Neural cell (in vitro differentiated cells): ENCODE measurements around the gene RBMS2. TPM values are rescaled to one million over a fixed set of nuclear protein-coding genes. Genes with fewer than 3 reads are reported as not detected.
A peak's percentile ranks its signal among the peaks of the same experiment; 100 is the strongest.

Experiments used
- H2AFZ ChIP-seq: fragments of 200-600, 300-800 bp; sonication (generic), shearing (Covaris generic); 2 replicates; pipeline ENCODE4 v1.6.0; 2014; ENCODE audit warnings: low read depth, mild to moderate bottlenecking, antibody characterized with exemption, low read length, moderate library complexity
- H3F3A ChIP-seq: fragments of 200-600 bp; shearing (Covaris generic); 2 replicates; pipeline ENCODE4 v1.6.1; 2016; ENCODE audit warnings: mild to moderate bottlenecking, moderate library complexity, mixed read lengths, antibody characterized with exemption, low read length; ENCODE audit not compliant: insufficient read depth, poor library complexity, severe bottlenecking
- H3K27ac ChIP-seq: fragments of 200-600, 300-800 bp; sonication (generic), shearing (Covaris generic); 2 replicates; pipeline ENCODE4 v1.5.1; 2014; ENCODE audit warnings: mild to moderate bottlenecking, low read length, moderate library complexity
- H3K27me3 ChIP-seq: fragments of 300-800, 200-600 bp; sonication (generic), shearing (Covaris generic); 2 replicates; pipeline ENCODE4 v1.6.0; 2014; ENCODE audit warnings: mild to moderate bottlenecking, low read depth, low read length, moderate library complexity; ENCODE audit not compliant: insufficient read depth
- H3K36me3 ChIP-seq: fragments of 300-800, 200-600 bp; sonication (generic), shearing (Covaris generic); 2 replicates; pipeline ENCODE4 v1.5.1; 2014; ENCODE audit warnings: mild to moderate bottlenecking, antibody characterized with exemption, low read length, moderate library complexity; ENCODE audit not compliant: insufficient read depth
- H3K4me2 ChIP-seq: fragments of 300-800, 200-600 bp; sonication (generic), shearing (Covaris generic); 2 replicates; pipeline ENCODE4 v1.6.0; 2014; ENCODE audit warnings: mild to moderate bottlenecking, low read length
- H3K4me3 ChIP-seq: fragments of 300-800, 200-600 bp; sonication (generic), shearing (Covaris generic); 2 replicates; pipeline ENCODE4 v1.5.1; 2014; ENCODE audit warnings: mild to moderate bottlenecking, low read length, moderate library complexity
- H3K79me2 ChIP-seq: fragments of 200-600 bp; shearing (Covaris generic); replicated peaks from 2 replicates; pipeline ENCODE4 v1.6.0; 2014; ENCODE audit warnings: mild to moderate bottlenecking, low read length, moderate library complexity; ENCODE audit not compliant: insufficient read depth
- H3K9ac ChIP-seq: fragments of 300-800, 200-600 bp; sonication (generic), shearing (Covaris generic); 2 replicates; pipeline ENCODE4 v1.6.1; 2016; ENCODE audit warnings: mild to moderate bottlenecking, low read length, mixed read lengths
- H3K9me2 ChIP-seq: fragments of 200-600 bp; shearing (Covaris generic); 2 replicates; pipeline ENCODE4 v1.6.1; 2016; ENCODE audit warnings: mild to moderate bottlenecking, low read length, mixed read lengths; ENCODE audit not compliant: insufficient read depth
- H3K9me3 ChIP-seq: fragments of 200-600, 300-800 bp; sonication (generic), shearing (Covaris generic); 2 replicates; pipeline ENCODE4 v1.6.1; 2016; ENCODE audit warnings: mild to moderate bottlenecking, mixed run types, low read length, moderate library complexity, mixed read lengths
- H4K20me1 ChIP-seq: fragments of 200-600 bp; shearing (Covaris generic); 2 replicates; pipeline ENCODE4 v1.6.1; 2016; ENCODE audit warnings: mild to moderate bottlenecking, mixed run types; ENCODE audit not compliant: insufficient read depth
- EP300 ChIP-seq: fragments of 450-650 bp; conservative IDR thresholded peaks from 2 replicates; pipeline ENCODE4 v1.6.1; 2014; ENCODE audit warnings: antibody characterized with exemption, mild to moderate bottlenecking, moderate library complexity; ENCODE audit not compliant: poor library complexity, severe bottlenecking
- EZH2 ChIP-seq: fragments of 200-600, 300-800 bp; shearing (Covaris generic), sonication (generic); IDR thresholded peaks from 2 replicates; pipeline ENCODE4 v1.6.1; 2014; ENCODE audit warnings: antibody characterized with exemption, low read length, borderline replicate concordance, mild to moderate bottlenecking; ENCODE audit not compliant: insufficient read depth, poor library complexity, severe bottlenecking
- MXI1 ChIP-seq: fragments of 450-650 bp; conservative IDR thresholded peaks from 2 replicates; pipeline ENCODE4 v1.6.1; 2014; ENCODE audit warnings: antibody characterized with exemption, mild to moderate bottlenecking; ENCODE audit not compliant: poor library complexity, severe bottlenecking
- POLR2AphosphoS5 ChIP-seq: IDR thresholded peaks from 2 replicates; pipeline ENCODE4 v1.6.1; 2012
- RAD21 ChIP-seq: fragments of 450-650 bp; conservative IDR thresholded peaks from 2 replicates; pipeline ENCODE4 v1.6.1; 2014; ENCODE audit warnings: antibody characterized with exemption, mild to moderate bottlenecking, moderate library complexity
- SMC3 ChIP-seq: fragments of 450-650 bp; conservative IDR thresholded peaks from 2 replicates; pipeline ENCODE4 v1.6.1; 2014; ENCODE audit warnings: antibody characterized with exemption, mild to moderate bottlenecking, moderate library complexity; ENCODE audit not compliant: poor library complexity
- TAF1 ChIP-seq: IDR thresholded peaks from 2 replicates; pipeline ENCODE4 v1.6.1; 2012; ENCODE audit warnings: low read depth
- polyA plus RNA-seq: library from polyadenylated mRNA; depleted of rRNA; stranded (reverse); fragments of >200 nt; gene quantifications from 2 replicates; pipeline ENCODE4 v1.2.3, GENCODE V29; 2014
- TF ChIP-seq, protein P1 (sequence below): IDR thresholded peaks from 2 replicates; pipeline ENCODE4 v1.6.1; 2012; ENCODE audit warnings: borderline replicate concordance
- TF ChIP-seq, protein P2 (sequence below): fragments of 450-650 bp; IDR thresholded peaks from 2 replicates; pipeline ENCODE4 v1.5.1; 2014; ENCODE audit warnings: antibody characterized with exemption, mild to moderate bottlenecking, moderate library complexity; ENCODE audit not compliant: poor library complexity, severe bottlenecking

The RBMS2 gene
- polyA plus RNA-seq, 1 donor from 2014 or later = 2.4 TPM

DNA sequence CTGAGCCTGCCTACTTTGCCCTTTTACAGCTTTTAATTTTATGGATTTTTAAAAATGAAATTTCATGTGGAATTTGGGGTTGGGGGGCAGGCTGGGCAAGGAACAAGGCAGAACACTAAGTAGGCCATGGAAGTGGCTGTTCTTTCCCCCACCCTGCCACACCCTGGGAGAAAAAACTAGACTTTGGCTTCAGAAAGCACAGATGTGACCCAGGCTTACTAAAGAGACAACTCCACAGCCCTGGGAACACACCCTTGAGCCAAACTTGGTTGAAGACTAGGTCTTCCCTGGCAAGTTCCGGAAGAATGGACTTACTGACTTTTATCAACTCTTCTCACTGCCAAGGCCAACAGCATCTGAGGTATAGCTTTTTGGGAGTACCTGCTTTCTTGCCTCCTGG lies 68.2 kb downstream of the RBMS2 start:
- Histone ChIP-seq H3K9me2 (no peaks in the 10 kb centered on the region), H3K27me3 (no peaks in the 10 kb centered on the region), H3K9ac (no peak overlapping the region), H3F3A (no peaks in the 10 kb centered on the region), H3K27ac (no peak overlapping the region), H2AFZ (no peak overlapping the region), H3K4me3 (no peak overlapping the region), H3K4me2 (no peak overlapping the region), H4K20me1 (no peaks in the 10 kb centered on the region), H3K36me3 (no peaks in the 10 kb centered on the region), H3K9me3 (no peaks in the 10 kb centered on the region), H3K79me2 (no peaks in the 10 kb centered on the region)
- TF ChIP-seq MXI1 (no peak), EZH2 (no peak), EP300 (no peak), SMC3 (no peak), RAD21 (no peak), POLR2AphosphoS5 (no peak), TAF1 (no peak)
- TF ChIP-seq, protein P1, sequence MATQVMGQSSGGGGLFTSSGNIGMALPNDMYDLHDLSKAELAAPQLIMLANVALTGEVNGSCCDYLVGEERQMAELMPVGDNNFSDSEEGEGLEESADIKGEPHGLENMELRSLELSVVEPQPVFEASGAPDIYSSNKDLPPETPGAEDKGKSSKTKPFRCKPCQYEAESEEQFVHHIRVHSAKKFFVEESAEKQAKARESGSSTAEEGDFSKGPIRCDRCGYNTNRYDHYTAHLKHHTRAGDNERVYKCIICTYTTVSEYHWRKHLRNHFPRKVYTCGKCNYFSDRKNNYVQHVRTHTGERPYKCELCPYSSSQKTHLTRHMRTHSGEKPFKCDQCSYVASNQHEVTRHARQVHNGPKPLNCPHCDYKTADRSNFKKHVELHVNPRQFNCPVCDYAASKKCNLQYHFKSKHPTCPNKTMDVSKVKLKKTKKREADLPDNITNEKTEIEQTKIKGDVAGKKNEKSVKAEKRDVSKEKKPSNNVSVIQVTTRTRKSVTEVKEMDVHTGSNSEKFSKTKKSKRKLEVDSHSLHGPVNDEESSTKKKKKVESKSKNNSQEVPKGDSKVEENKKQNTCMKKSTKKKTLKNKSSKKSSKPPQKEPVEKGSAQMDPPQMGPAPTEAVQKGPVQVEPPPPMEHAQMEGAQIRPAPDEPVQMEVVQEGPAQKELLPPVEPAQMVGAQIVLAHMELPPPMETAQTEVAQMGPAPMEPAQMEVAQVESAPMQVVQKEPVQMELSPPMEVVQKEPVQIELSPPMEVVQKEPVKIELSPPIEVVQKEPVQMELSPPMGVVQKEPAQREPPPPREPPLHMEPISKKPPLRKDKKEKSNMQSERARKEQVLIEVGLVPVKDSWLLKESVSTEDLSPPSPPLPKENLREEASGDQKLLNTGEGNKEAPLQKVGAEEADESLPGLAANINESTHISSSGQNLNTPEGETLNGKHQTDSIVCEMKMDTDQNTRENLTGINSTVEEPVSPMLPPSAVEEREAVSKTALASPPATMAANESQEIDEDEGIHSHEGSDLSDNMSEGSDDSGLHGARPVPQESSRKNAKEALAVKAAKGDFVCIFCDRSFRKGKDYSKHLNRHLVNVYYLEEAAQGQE = no peak
- TF ChIP-seq, protein P2, sequence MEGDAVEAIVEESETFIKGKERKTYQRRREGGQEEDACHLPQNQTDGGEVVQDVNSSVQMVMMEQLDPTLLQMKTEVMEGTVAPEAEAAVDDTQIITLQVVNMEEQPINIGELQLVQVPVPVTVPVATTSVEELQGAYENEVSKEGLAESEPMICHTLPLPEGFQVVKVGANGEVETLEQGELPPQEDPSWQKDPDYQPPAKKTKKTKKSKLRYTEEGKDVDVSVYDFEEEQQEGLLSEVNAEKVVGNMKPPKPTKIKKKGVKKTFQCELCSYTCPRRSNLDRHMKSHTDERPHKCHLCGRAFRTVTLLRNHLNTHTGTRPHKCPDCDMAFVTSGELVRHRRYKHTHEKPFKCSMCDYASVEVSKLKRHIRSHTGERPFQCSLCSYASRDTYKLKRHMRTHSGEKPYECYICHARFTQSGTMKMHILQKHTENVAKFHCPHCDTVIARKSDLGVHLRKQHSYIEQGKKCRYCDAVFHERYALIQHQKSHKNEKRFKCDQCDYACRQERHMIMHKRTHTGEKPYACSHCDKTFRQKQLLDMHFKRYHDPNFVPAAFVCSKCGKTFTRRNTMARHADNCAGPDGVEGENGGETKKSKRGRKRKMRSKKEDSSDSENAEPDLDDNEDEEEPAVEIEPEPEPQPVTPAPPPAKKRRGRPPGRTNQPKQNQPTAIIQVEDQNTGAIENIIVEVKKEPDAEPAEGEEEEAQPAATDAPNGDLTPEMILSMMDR = no peak

DNA sequence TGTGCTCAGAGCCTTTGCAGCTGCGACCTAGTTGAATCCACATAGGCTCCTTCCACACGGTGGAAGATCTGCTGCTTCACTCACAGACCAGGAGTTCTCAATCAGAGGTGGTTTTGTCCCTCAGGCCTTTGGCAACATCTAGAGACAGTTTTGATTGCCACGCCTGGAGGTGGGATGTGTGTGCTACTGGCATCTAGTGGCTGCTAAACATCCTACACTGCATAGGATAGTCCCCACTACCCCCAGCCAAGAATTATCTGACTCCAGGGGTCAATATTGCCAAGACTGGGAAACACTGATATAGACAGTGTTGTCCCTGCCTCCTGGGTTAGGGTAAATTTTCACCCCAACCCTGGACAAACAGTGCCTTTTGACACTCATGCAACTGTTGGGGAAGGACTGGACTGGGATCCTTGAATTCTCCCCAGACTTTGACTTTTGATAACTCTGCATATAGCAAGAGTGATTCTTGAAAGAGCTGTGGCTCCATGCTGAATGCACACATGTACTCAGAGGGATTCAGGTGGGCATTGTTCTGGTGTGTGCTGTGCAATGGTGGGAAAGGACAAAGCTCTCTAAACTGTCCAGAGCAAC lies 68.7 kb downstream of the RBMS2 start:
- Histone ChIP-seq H3K9ac (no peak overlapping the region), H2AFZ (no peak overlapping the region), H3K9me3 (no peaks in the 10 kb centered on the region), H3F3A (no peaks in the 10 kb centered on the region), H3K27ac (no peak overlapping the region), H3K4me3 (no peak overlapping the region), H3K27me3 (no peaks in the 10 kb centered on the region), H3K79me2 (no peaks in the 10 kb centered on the region), H3K4me2 (no peak overlapping the region), H3K9me2 (no peaks in the 10 kb centered on the region), H3K36me3 (no peaks in the 10 kb centered on the region), H4K20me1 (no peaks in the 10 kb centered on the region)
- TF ChIP-seq, protein P1 = no peak
- TF ChIP-seq MXI1 (no peak), SMC3 (no peak), RAD21 (peak; percentile 24), POLR2AphosphoS5 (no peak), EP300 (no peak), EZH2 (no peak), TAF1 (no peak)
- TF ChIP-seq, protein P2 = peak; percentile 44
